PC-3 (cell line): ENCODE data around the gene INCA1. TPM values are rescaled to one million over a fixed set of nuclear protein-coding genes. Genes with fewer than 3 reads are reported as not detected.

Source experiments
- ATAC-seq: fragments of 200-7000 bp; cut with Tn5 transposase; 2 replicates; pipeline ENCODE4 v1.9.1; 2020; ENCODE audit warnings: mild to moderate bottlenecking, moderate library complexity
- BruUV-seq: library from RNA; stranded (reverse); fragments of 400-500 nt; replicated peaks from 2 replicates; lab custom pipeline; 2021; lab: Mats Ljungman, UMichigan
- CTCF ChIA-PET: fragments of 300-600 bp; sonication (Branson Sonifier 250); formaldehyde crosslinking; loops from one replicate; lab custom pipeline; 2022; ENCODE audit warnings: antibody characterized with exemption; lab: Charles Lee
- POLR2A ChIA-PET: fragments of 300-600 bp; sonication (Branson Sonifier 250); formaldehyde crosslinking; loops from one replicate; lab custom pipeline; 2022; ENCODE audit warnings: antibody characterized with exemption; ENCODE audit not compliant: unreplicated experiment; lab: Charles Lee
- DNase-seq: peaks from one replicate; pipeline ENCODE4 v3.0.0-alpha.2; 2015
- H2AFZ ChIP-seq: fragments of 300-600 bp; sonication (generic); 2 replicates; pipeline ENCODE4 v1.6.0; 2016; ENCODE audit warnings: antibody characterized with exemption, low read length
- H3F3A ChIP-seq: fragments of 300-600 bp; sonication (generic); one replicate; pipeline ENCODE4 v1.6.0; 2017; ENCODE audit warnings: antibody characterized with exemption, low read length, control low read depth, mild to moderate bottlenecking; ENCODE audit not compliant: unreplicated experiment
- H3K27ac ChIP-seq: fragments of 300-600 bp; sonication (generic); 2 replicates; pipeline ENCODE4 v1.5.1; 2016; ENCODE audit warnings: mild to moderate bottlenecking, low read length
- H3K27me3 ChIP-seq: fragments of 300-600 bp; sonication (generic); 2 replicates; pipeline ENCODE4 v1.6.1; 2016; ENCODE audit warnings: low read length, mixed read lengths
- H3K36me3 ChIP-seq: fragments of 300-600 bp; sonication (generic); 2 replicates; pipeline ENCODE4 v1.6.1; 2016; ENCODE audit warnings: low read depth, mixed run types, low read length, mixed read lengths
- H3K4me1 ChIP-seq: fragments of 300-600 bp; sonication (generic); 2 replicates; pipeline ENCODE4 v1.5.1; 2016; ENCODE audit warnings: low read length; ENCODE audit not compliant: insufficient read depth
- H3K4me2 ChIP-seq: fragments of 300-600 bp; sonication (generic); 2 replicates; pipeline ENCODE4 v1.6.0; 2016; ENCODE audit warnings: low read length
- H3K4me3 ChIP-seq: fragments of 300-600 bp; sonication (generic); 2 replicates; pipeline ENCODE4 v1.5.1; 2016; ENCODE audit warnings: mild to moderate bottlenecking, low read length, mixed read lengths
- H3K79me2 ChIP-seq: fragments of 300-600 bp; sonication (generic); 2 replicates; pipeline ENCODE4 v1.6.1; 2017; ENCODE audit warnings: low read length, mixed read lengths
- H3K9ac ChIP-seq: fragments of 300-600 bp; sonication (generic); 2 replicates; pipeline ENCODE4 v1.6.0; 2016; ENCODE audit warnings: mild to moderate bottlenecking, low read length
- H3K9me2 ChIP-seq: fragments of 300-600 bp; sonication (generic); replicated peaks from 2 replicates; pipeline ENCODE4 v1.6.1; 2016; ENCODE audit warnings: mixed run types, low read length, mixed read lengths
- H3K9me3 ChIP-seq: fragments of 300-600 bp; sonication (generic); 2 replicates; pipeline ENCODE4 v1.6.1; 2016; ENCODE audit warnings: low read length, mixed read lengths
- H4K20me1 ChIP-seq: fragments of 300-600 bp; sonication (generic); 2 replicates; pipeline ENCODE4 v1.6.1; 2016; ENCODE audit warnings: low read length, mixed read lengths
- CTCF ChIP-seq: fragments of 300-600 bp; sonication (generic); conservative IDR thresholded peaks from 2 replicates; pipeline ENCODE4 v1.5.1; 2017; ENCODE audit warnings: antibody characterized with exemption, low read depth, mild to moderate bottlenecking, low read length
- EZH2 ChIP-seq: fragments of 300-600 bp; sonication (generic); IDR thresholded peaks from one replicate; pipeline ENCODE4 v1.6.1; 2017; ENCODE audit warnings: antibody characterized with exemption, mild to moderate bottlenecking, low read length; ENCODE audit not compliant: unreplicated experiment
- EZH2phosphoT487 ChIP-seq: fragments of 300-600 bp; sonication (generic); IDR thresholded peaks from 2 replicates; pipeline ENCODE4 v1.6.1; 2018; ENCODE audit warnings: mild to moderate bottlenecking, antibody characterized with exemption, low read length, borderline replicate concordance
- intact Hi-C: fragments of 100-400 bp; cut with micrococcal nuclease; formaldehyde crosslinking; loops from 2 replicates; pipeline ENCODE4 v1.9.0; 2023
- total RNA-seq: library from RNA; depleted of rRNA; stranded (reverse); fragments of >200 nt; gene quantifications from 2 replicates; pipeline ENCODE4 v1.2.3, GENCODE V29; 2014

The INCA1 gene
- total RNA-seq, 1 experiment from 2014 or later = not detected

GRCh38 chr17:4986403-4986802 lies 10.9 kb downstream of the INCA1 start:
- H3K9me2 ChIP-seq = no peaks in the 10 kb centered on the region
- TSS peak; percentile 28 for BruUV-seq
- TF ChIP-seq EZH2 = no peak
- no peak for TF ChIP-seq EZH2phosphoT487
- no peak for TF ChIP-seq CTCF
- POLR2A ChIA-PET = no interaction called here
- no peaks in the 10 kb centered on the region for H3F3A ChIP-seq
- H2AFZ ChIP-seq = peak overlapping the region; percentile 94
- peak overlapping the region; percentile 88 for H3K4me3 ChIP-seq
- 0 out of 2 replicates have a peak overlapping the region, but pooled peaks have one; percentile 14 for H3K27ac ChIP-seq
- H3K9me3 ChIP-seq = no peaks in the 10 kb centered on the region
- peaks cover 7% of the 10 kb centered on the region; the same call in 1 of the 2 replicates for H3K79me2 ChIP-seq
- no peak for DNase-seq
- peaks cover 15% of the 10 kb centered on the region; the same call in 1 of the 2 replicates for H3K4me1 ChIP-seq
- H3K4me2 ChIP-seq = peak overlapping the region; percentile 88
- CTCF ChIA-PET = no interaction called here
- intact Hi-C loops = no loop called here
- no peaks in the 10 kb centered on the region; the same call in 1 of the 2 replicates for H3K36me3 ChIP-seq
- no peaks in the 10 kb centered on the region for H3K27me3 ChIP-seq
- ATAC-seq = peak; percentile 25
- no peaks in the 10 kb centered on the region for H4K20me1 ChIP-seq
- peak overlapping the region; percentile 82 for H3K9ac ChIP-seq

GRCh38 chr17:4982305-4982704 lies 15.0 kb downstream of the INCA1 start:
- ChIA-PET CTCF (no interaction called here), POLR2A (no interaction called here)
- Histone ChIP-seq H3K9me2 (no peaks in the 10 kb centered on the region), H3K27ac (no peak overlapping the region), H3K4me2 (no peak overlapping the region), H2AFZ (no peak overlapping the region), H3K9ac (no peak overlapping the region), H3K4me3 (no peak overlapping the region), H3F3A (no peaks in the 10 kb centered on the region), H4K20me1 (no peaks in the 10 kb centered on the region), H3K9me3 (no peaks in the 10 kb centered on the region), H3K79me2 (peaks cover 7% of the 10 kb centered on the region; the same call in 1 of the 2 replicates), H3K4me1 (peaks cover 9% of the 10 kb centered on the region; the same call in 1 of the 2 replicates), H3K27me3 (no peaks in the 10 kb centered on the region), H3K36me3 (peaks cover 3% of the 10 kb centered on the region)
- TF ChIP-seq EZH2 (no peak), CTCF (no peak), EZH2phosphoT487 (no peak)
- DNase-seq = no peak
- intact Hi-C loops = no loop called here
- ATAC-seq = no peak
- no TSS peak for BruUV-seq

- ATAC-seq = peak; percentile 37; the same call in 1 of the 2 replicates
- H3K36me3 ChIP-seq = peaks cover 3% of the 10 kb centered on the region
- no peak overlapping the region for H3K9ac ChIP-seq
- POLR2A ChIA-PET = no interaction called here
- no peaks in the 10 kb centered on the region for H4K20me1 ChIP-seq
- H3K4me3 ChIP-seq = no peak overlapping the region
- no peak overlapping the region for H2AFZ ChIP-seq
- H3K79me2 ChIP-seq = peaks cover under 1% of the 10 kb centered on the region; the same call in 1 of the 2 replicates
- no peaks in the 10 kb centered on the region for H3F3A ChIP-seq
- no peaks in the 10 kb centered on the region for H3K4me1 ChIP-seq
- no TSS peak for BruUV-seq
- H3K27ac ChIP-seq = no peak overlapping the region
- no peaks in the 10 kb centered on the region for H3K9me2 ChIP-seq
- peak; percentile 65 for DNase-seq
- H3K9me3 ChIP-seq = no peaks in the 10 kb centered on the region
- TF ChIP-seq EZH2phosphoT487 = no peak
- TF ChIP-seq CTCF = peak; percentile 71
- H3K4me2 ChIP-seq = no peak overlapping the region
- intact Hi-C loops = loop anchor here (1.0 kb wide), 1 partner anchor 82 kb away; no protein-coding TSS in a partner anchor
- CTCF ChIA-PET = interaction anchor here (0.6 kb wide), 1 partner anchor 83 kb away, joined by 4 read pairs; no protein-coding TSS in a partner anchor
- no peaks in the 10 kb centered on the region for H3K27me3 ChIP-seq
Measured at GRCh38 chr17:4980644-4981216, 16.6 kb downstream of the INCA1 start.
